HG02759 (cell line): Measurements from ENCODE around the gene SFMBT2.
"Not testable (repeated sequence)": the region's sequence is repeated elsewhere in the genome, so short reads cannot be mapped to it uniquely, and the experiment has no call there.

Experiments
- ATAC-seq: cut with Tn5 transposase; IDR thresholded peaks from one replicate; pipeline ENCODE4 v1.9.1; 2021; ENCODE audit warnings: mild to moderate bottlenecking, moderate library complexity; ENCODE audit not compliant: unreplicated experiment

The SFMBT2 gene

DNA sequence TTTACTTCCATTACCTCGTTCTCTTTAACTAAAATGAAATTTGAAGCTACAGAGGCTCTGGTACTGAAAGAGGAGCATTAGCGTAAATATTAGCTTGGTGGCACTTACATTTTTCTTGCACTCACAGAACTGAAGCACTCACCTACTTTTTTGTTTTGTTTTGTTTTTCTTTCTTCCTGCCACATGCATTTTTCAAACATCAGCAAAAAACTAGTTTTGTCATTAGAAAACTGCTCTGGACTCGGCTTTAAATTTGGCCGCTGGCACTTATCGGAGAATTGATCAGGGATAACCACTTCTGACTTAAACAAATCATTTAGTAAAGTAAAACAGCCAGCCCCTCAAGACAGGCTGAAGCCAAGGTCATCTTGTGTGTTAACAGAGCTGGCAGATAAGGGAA, 216.3 kb downstream of the SFMBT2 start:
- ATAC-seq, result no peak

DNA sequence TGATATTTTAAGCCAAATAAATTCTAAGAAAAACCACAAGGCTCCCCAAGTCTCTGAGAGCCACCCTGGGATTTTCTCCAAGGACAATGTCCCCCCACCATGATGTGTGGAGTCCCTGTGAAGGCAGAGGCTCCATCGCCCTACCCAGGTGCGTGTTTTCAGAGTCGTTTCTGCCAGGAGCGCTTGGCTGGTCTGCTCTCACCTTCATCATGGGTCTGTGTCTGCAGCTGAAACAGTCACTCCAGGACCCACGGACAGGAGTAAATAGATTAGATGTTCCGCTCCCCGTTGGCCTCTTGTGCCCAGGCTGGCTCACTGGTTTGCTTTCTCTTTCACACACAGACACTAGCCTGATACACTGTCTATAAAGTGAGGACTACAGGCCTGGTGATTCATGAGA, 217.5 kb downstream of the SFMBT2 start:
- ATAC-seq, result no peak

DNA sequence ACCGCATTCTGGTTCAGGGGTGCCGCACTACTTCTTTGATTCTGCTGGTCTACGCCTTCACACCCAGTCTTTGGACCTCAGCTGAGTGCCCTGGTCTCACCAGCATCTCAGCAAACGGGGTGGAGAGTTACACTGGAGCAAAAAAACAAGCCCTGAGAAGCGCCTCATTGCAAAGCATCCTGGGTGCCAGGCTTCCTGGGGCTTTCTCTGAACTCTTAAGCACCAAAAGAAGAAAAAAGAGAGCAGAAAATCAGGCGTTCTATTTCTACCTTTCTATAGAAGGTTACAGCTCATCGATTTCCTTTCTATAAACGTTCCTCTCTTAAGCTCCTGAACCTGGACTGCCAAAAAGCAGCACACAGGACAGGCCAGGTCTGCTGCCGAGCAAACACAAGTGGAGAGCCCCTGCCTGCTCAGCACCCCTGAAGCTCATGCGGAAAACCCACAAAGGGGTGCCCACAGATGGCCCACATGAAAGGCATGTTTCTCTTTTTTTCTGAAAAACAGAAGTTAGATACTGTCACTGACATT, 217.9 kb downstream of the SFMBT2 start:
- no peak for ATAC-seq

DNA sequence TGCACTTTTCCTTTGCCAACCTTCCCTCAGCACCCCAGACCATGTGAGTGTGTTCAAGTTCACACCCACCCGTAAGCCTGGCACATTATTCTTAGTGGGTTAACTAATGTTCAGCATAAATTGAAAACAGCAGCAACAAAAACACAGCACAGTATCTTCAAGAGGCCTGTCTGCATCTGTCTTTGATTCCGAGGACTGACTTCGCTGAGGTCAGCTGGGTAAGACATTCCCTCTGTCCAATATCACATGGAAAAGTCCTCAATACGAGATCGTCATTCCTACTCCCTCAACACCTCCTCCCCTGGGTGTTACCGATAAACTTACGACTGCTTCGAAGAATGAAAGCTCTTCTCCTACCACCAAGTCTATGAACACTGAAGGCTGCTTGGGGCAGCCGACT, 218.8 kb downstream of the SFMBT2 start:
- no peak for ATAC-seq

- ATAC-seq, result not testable (repeated sequence)
These were observed 220.1 kb downstream of the SFMBT2 start for GRCh38 chr10:7190772-7191171.

- ATAC-seq, result no peak
These were observed 220.9 kb downstream of the SFMBT2 start for GRCh38 chr10:7189909-7190308.

DNA sequence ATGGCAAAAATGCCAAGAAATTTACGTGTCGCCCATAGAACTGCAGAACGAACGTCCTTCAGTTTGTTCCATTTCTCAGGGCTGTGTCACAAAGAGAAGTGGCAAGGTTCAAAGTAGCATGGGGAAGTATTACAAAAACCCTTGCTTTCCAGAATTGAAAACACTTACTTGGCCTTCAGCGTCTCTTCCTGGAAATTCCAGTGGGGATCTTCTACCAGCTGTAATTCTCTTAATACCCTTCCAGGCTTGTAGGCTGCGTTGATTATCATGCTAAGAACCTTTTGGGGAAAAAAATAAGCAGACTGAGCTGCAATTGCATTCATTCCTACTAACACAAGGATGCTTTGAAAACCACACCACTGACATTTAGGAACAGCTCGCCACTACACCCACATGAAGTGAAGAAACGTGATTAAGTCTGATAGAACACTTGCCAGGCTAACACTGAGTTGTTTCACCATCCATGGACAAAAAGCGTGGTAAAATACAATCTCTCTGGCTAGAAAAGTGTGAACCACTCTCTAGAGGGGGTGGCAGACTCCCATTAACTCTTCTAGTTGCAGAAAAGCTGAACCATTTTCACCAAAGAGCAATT, 222.3 kb downstream of the SFMBT2 start:
- no peak for ATAC-seq

- ATAC-seq, result no peak
These were observed 224.3 kb downstream of the SFMBT2 start for GRCh38 chr10:7186387-7187018.

DNA sequence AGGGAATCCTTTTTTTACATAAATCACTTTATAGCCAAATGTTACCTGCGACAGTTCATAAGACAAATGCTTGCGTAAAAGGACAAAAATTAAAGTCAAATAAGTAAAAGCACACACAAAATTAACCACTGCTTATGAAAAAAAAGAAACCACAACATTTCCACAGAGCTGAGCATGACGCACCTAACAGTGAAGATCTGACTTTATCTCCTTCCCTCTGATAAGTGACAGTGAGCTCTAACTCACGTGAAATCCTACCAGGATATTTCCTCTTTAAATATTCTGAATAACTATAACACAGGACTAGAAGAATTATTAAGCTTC, 225.5 kb downstream of the SFMBT2 start:
- no peak for ATAC-seq

GRCh38 chr10:7184660-7185366, 226.0 kb downstream of the SFMBT2 start:
- ATAC-seq, result no peak

DNA sequence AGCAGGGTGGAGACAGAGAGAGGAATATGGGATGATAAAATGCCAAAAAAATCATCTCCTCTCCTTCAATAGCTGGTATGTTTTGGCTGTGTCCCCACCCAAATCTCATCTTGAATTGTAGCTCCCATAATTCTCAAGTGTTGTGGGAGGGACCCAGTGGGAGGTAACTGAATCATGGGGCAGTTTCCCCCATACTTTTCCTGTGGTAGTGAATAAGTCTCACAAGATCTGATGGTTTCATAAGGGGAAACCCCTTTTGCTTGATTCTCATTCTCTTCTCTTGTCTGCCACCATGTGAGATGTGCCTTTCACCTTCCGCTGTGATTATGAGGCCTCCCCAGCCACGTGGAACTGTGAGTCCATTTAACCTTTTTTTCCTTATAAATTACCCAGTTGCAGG, 226.7 kb downstream of the SFMBT2 start:
- ATAC-seq, result not testable (repeated sequence)

GRCh38 chr10:7182327-7182726, 228.5 kb downstream of the SFMBT2 start:
- not testable (repeated sequence) for ATAC-seq

DNA sequence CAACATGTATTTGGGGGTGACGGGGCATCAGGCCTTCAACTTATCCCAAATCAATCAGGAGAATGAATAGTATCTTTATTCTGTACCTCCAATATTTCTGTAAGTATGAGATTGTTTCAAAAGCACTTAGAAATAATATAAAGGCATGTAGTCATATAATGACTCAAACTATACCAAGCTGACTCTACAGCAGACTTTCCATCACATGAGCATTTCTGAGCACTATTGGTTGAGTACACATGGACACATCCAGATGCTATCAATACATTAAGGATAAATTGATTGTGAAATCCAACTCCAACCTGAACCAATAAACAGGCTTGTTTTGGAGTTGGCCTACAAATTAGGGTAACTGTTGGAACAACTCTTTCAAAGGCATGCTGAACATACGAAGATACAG, 229.4 kb downstream of the SFMBT2 start:
- no peak for ATAC-seq

GRCh38 chr10:7179536-7179935, 231.3 kb downstream of the SFMBT2 start:
- no peak for ATAC-seq

GRCh38 chr10:7173948-7174347, 236.9 kb downstream of the SFMBT2 start:
- ATAC-seq, result no peak

- ATAC-seq, result no peak
These were observed 239.0 kb downstream of the SFMBT2 start for GRCh38 chr10:7171825-7172224.

- no peak for ATAC-seq
These were observed 240.1 kb downstream of the SFMBT2 start for GRCh38 chr10:7170626-7171322.

DNA sequence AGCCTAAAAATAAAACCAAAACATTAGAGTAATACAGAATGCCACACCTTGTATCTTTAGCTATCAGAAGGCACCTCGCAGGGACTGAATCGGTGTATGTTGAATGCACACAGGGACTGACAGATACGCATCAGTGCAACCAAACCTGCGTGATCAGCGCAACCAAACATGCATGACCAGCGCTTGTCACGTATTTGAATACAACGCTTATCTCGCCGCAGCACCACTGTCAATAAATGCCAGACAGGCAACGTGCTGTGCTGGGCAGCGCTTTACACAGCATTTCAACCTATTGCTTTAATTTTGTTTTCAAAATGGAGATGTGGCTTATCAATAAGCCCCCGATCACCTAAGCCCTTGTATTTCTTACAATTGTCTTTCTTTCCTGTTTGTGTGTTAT, 242.4 kb downstream of the SFMBT2 start:
- ATAC-seq, result no peak

DNA sequence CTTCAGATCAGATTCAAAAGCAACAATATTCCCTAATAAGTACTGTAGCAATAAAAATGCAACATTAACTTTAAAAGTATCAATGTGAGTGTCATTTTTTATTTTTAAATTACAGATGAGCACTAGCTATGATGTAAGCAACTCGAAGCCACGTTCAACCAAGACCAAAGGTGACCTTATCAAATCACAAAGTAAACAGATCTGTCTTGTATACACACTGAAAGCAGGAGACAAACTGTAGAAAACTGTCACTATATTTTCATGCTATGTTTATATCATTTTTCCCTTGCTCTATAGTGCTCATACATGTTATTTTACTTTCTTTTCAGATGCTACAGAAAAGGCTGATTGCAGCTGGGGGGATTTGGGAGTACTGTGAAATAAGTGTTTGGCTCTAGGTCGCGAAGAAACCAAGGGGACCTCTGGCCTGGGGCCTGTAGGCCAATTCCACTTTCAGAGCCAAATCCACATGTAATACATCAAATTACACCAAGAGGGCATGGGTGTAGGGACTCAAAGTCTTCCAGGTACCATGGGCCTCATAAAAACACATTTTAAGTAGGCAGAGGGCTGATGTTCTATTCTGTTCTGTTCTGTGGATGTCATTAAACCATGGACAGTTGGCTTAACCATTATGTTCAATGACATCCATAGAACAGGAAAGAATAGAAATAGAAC, 245.2 kb downstream of the SFMBT2 start:
- no peak for ATAC-seq

DNA sequence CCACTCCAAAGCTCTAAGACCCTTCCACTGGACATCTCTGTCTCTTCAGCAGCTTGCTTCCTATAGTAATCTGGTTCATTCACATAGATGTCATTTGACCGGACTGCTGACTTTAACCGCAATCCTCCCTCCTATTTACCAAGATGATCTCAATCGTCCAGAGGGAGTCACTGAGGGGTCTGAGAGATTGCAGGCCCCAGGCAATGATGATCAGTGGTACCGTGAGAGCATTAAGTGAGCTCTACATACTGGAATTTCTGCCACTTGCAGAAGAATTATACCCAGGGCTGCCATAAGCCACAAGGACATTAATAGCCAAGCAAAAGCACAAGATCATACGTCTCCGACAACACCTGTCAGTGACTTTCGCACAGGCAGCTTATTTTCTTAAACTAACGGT, 245.9 kb downstream of the SFMBT2 start:
- no peak for ATAC-seq

- no peak for ATAC-seq
These were observed 248.5 kb downstream of the SFMBT2 start for GRCh38 chr10:7162331-7162730.
